Fibroblast of peridontal ligament (primary cell): ENCODE measurements around the gene GABRA1.

Source experiments
- DNase-seq: peaks from one replicate; pipeline ENCODE4 v3.0.0-alpha.2; 2010; ENCODE audit errors: extremely low read depth

The GABRA1 gene

DNA sequence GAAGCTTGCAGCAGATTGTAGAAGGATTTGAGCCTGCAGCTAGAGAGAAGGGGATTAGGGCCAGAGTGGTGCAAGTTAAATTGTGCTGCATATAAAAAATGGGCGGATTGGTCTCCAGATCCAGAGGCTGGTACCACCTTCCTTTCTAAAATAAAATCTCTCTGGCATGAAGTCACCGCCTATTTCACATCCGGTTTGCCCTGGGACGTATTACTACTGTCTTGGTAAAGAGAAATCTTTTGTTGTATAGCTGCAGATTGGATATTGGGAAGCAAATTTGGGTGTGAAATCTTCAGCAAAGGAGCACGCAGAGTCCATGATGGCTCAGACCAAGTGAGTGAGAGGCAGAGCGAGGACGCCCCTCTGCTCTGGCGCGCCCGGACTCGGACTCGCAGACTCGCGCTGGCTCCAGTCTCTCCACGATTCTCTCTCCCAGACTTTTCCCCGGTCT, at the start of gene GABRA1:
Gene GABRA1 (plus strand): TSS at position 180 of the 451 bp plus-strand sequence. CDS start 2,691 bp downstream, outside the sequence.
- no peak for DNase-seq

GRCh38 chr5:161799316-161799715, 48.6 kb upstream of the GABRA1 start:
- no peak for DNase-seq

DNA sequence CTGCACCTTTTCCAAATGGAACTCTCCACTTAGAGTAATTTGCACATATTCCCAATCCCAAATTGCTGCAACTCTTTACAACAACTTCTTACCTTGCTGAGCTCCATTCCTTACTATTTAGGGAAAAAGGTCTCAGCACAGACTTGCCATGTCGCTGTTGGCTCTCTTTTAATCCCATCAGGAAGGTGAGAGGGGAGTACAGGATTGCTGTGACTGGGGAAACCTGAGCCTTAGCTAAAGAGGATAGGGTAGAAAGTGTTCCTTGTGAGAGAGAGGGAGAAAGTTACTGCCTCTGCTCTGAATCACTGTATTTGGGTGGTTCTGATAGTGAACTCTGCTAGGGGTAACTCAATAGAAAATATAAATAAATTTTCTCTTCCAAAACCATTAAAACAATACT, 43.7 kb upstream of the GABRA1 start:
- no peak for DNase-seq

DNA sequence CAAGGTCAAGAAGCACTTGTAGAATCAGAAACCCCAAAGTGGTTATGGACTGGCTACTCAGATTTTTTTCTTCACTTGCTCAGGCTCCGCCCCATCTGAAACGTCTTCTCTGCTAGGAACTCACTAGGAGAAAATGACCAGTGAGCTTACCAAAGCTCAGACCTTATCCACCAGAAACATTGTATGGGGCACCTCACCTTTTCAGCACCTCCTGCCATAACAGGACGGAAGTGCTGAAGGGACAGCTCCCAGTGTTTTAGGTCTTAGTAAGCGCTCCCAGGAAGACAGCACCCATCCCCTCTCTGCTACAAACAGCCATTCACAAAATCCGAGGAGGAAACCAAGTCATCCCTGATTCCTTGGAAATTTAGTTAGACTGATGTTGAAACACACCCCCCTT, 1.2 kb upstream of the GABRA1 start:
- DNase-seq = no peak

DNA sequence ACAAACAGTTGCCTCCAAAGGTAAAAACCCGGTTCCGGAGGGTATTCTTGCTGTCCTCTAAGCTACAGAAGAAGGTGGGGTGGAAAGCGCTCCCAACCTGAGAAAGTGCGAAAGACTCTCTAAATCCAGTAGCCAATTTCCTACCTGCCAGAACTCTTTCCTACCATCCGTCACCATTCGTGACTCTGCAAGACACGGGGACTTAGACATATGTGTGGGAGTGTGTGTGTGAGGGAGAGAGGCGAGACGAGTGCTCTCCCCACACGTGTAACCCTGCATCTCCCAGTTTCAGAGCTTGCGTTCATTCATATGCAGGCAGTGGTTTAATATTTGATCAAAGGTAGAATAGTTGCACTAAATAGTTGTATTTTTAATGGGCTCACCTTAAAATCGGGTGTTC, 473 bp upstream of the GABRA1 start:
- no peak for DNase-seq

DNA sequence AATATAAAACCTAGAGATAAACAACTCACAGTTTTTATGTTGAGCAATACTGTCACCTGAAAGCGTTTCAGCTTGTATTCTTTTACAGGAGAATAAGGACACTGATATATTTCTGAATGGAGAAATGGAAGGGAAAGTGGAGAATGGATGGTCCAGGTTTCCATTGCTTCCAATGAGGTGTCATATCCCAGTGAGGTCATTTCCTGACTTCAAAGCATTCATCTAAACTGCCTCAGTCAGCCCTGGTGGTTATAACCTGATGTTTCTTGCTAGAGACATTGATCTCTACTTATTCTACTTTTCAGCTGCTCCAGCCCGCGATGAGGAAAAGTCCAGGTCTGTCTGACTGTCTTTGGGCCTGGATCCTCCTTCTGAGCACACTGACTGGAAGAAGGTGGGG, 2.6 kb downstream of the GABRA1 start:
- DNase-seq = no peak

- DNase-seq = no peak
These were observed 3.9 kb downstream of the GABRA1 start for GRCh38 chr5:161851691-161852299.

DNA sequence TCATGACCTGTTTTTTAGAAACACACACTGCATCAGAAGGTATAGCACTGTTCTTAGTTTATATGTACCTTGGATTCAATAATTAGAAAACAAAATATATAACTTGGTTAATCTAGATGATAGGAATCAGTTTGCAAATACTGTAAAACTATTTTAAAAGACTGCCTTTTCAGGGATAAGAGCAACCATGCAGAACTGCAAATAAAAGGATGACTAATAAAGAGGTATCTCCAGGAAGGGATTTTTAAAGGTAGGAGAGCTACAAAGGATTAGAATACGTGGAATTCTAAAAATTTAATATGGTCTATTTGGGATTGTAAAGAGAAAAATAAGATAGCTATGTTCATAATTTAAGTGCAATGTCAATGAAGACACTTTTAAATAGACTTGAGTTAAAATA, 9.4 kb downstream of the GABRA1 start:
- no peak for DNase-seq

DNA sequence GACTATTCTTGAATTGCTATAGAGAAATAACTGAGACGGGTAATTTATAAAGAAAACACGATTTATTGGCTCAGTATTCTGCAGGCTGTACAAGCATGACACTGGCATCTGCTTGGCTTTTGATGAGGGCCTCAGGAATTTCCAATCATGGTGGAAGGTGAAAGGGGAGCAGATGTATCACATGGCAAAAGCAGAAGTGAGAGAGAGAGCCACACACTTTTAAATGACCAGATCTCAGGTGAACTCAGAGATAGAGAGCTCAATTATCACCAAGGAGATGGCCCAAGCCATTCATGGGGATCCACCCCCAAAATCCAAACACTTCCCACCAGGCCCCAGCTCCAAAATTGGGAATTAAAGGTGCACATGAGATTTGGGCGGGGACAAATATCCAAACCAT, 15.3 kb downstream of the GABRA1 start:
- DNase-seq = no peak

GRCh38 chr5:161863811-161864210, 15.9 kb downstream of the GABRA1 start:
- DNase-seq = no peak

GRCh38 chr5:161865510-161865909, 17.6 kb downstream of the GABRA1 start:
- no peak for DNase-seq

- DNase-seq = no peak
These were observed 42.1 kb downstream of the GABRA1 start for GRCh38 chr5:161889971-161890370.

- DNase-seq = no peak
These were observed 47.6 kb downstream of the GABRA1 start for GRCh38 chr5:161895514-161895913.

- no peak for DNase-seq
These were observed 49.1 kb downstream of the GABRA1 start for GRCh38 chr5:161897033-161897432.

- DNase-seq = no peak
These were observed 51.7 kb downstream of the GABRA1 start for GRCh38 chr5:161899590-161899989.

DNA sequence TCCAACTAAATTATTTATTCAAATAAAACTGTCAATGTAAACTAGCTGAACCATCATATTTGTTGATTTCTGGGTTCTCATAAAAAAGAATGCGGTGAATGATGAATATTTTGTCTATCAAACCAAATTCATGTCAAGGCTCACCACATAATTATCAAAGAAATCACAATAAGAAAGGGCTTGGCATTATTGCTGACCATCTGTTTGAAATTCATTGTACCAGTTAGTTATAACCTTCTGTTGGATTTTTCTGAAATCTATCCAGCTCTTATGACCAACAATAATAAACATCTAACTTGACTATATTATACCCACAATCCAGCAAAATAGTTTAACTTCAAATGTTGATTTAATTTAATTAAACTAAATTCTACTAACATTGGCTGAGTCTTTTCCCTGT, 53.1 kb downstream of the GABRA1 start:
- no peak for DNase-seq

DNA sequence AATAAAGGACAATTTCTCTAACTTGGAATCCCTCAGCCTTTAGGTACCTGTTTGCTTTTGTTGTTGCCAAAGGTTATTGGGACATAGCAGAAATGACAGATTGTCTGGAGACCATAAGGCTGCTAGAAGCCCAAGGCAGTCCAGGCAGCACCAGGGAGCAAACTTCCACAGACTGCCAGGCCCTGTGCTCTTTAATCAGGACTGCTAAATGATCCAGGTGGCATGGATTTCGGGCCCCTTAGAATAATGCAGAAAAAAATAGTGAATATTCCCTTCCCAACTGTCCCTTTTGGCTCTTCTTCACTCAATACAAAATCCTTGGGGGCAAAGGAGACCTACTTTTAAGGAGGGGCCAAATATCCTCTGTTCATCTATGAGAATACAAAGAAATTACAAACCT, 73.9 kb downstream of the GABRA1 start:
- DNase-seq = no peak

DNA sequence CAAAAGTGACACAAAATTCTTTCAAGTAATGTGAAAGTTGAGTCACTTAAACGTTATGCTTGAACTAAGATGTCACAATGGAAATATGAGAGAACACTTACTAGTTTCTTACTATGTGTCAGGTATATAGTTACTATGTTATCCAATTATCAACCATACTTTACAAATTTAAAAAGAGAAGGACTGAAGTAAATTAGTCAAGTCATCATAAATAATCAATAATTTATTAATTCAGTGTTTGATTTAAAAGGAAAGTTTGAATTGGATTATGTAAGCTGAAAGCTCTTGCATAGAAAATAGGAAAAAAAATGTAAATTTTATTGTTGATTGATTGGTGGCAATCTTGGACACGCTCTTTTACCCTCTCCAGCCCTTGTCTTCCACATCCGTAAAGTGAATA, 76.3 kb downstream of the GABRA1 start:
- DNase-seq = no peak

GRCh38 chr5:161925960-161926359, 78.0 kb downstream of the GABRA1 start:
- no peak for DNase-seq

GRCh38 chr5:161934486-161934885, 86.6 kb downstream of the GABRA1 start:
- no peak for DNase-seq

DNA sequence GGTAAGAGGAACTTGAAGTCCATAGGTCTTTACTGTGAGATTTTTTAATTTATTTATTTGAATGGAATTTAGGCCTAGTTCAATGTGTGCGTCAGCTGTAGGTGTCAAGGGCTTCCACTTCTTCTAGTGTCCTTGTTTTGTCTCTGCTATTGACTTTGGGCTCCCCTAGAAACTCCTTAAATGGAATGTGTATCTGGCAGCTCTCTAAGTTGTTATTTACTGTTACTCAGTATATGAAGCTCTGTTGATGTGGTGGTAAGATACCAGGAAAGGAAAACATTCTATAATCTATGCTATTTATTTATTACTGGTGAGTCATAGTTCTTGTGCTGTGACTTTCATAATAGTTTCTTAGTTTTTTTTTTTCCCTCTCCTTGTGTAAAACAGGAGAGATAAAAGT, 97.1 kb downstream of the GABRA1 start:
- no peak for DNase-seq

- DNase-seq = no peak
These were observed 99.0 kb downstream of the GABRA1 start for GRCh38 chr5:161946911-161947310.
